Activated CD8-positive, alpha-beta T cell treated with anti-CD3 and anti-CD28 coated beads for 36 hours (primary cell): ENCODE data around the gene HLA-DOB. TPM values are rescaled to one million over a fixed set of nuclear protein-coding genes. Genes with fewer than 3 reads are reported as not detected.

ENCODE experiments used
- ATAC-seq: fragments of 200-7000 bp; cut with Tn5 transposase; one replicate; pipeline ENCODE4 v1.10.0; 2021; ENCODE audit warnings: mild to moderate bottlenecking, moderate library complexity
- CTCF ChIA-PET: fragments of 350-600 bp; sonication (Branson Sonifier 250); formaldehyde crosslinking; loops from one replicate; lab custom pipeline; 2021; ENCODE audit warnings: antibody characterized with exemption; lab: Charles Lee
- POLR2A ChIA-PET: fragments of 350-600 bp; sonication (Branson Sonifier 250); formaldehyde crosslinking; loops from one replicate; lab custom pipeline; 2021; ENCODE audit warnings: antibody characterized with exemption; lab: Charles Lee
- DNase-seq: peaks from one replicate; pipeline ENCODE4 v3.0.0-alpha.2; 2020
- H3K27ac Mint-ChIP-seq: one replicate; pipeline ENCODE4 v1.8.0; 2021; ENCODE audit warnings: mild to moderate bottlenecking, mixed read lengths
- H3K27me3 Mint-ChIP-seq: one replicate; pipeline ENCODE4 v1.8.0; 2021; ENCODE audit warnings: mixed read lengths
- H3K36me3 Mint-ChIP-seq: one replicate; pipeline ENCODE4 v1.8.0; 2021; ENCODE audit warnings: low read depth, mixed read lengths
- H3K4me1 Mint-ChIP-seq: one replicate; pipeline ENCODE4 v1.8.0; 2021; ENCODE audit warnings: low read depth, mixed read lengths
- H3K4me3 Mint-ChIP-seq: one replicate; pipeline ENCODE4 v1.8.0; 2021; ENCODE audit warnings: mild to moderate bottlenecking, moderate library complexity, mixed read lengths
- H3K9me3 Mint-ChIP-seq: one replicate; pipeline ENCODE4 v1.8.0; 2021; ENCODE audit warnings: mixed read lengths
- intact Hi-C: fragments of 100-400 bp; cut with micrococcal nuclease; formaldehyde crosslinking; loops from one replicate; pipeline ENCODE4 v1.10.0; 2022
- total RNA-seq, 2 experiments: library from RNA; stranded (reverse); gene quantifications; one replicate each; pipeline ENCODE4 v1.2.3, GENCODE V29; 2021
- TF ChIP-seq, protein P1 (sequence below): fragments of 200-600 bp; IDR thresholded peaks from one replicate; pipeline ENCODE4 v1.8.0; 2022; ENCODE audit warnings: antibody characterized with exemption, mild to moderate bottlenecking

The HLA-DOB gene
- total RNA-seq, 2 experiments from 2014 or later, result 10.2 to 11.6 TPM

DNA sequence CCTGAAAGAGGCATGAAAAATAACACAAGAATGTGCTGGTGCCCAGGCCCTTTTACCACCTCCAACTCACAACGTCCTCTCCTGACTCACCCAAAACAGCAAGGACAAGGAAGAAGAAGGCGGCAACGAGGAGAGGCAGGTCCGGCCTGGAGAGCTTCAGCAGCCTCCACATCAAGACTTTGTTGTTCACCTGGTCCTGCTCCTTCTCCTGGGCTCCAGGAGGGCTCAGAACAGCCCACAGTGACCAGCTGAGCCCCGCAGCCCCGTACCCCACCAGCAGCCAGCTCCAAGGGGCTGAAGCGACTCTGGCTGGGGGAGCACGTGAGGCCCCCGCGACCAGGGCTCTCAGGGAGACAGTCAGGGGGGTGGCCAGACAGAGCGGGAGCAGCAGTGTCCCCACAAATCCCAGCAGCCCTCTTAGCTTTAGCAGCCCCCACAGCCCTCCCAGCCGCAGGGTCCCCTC is 20.9 kb upstream of the HLA-DOB start:
- TF ChIP-seq, protein P1, sequence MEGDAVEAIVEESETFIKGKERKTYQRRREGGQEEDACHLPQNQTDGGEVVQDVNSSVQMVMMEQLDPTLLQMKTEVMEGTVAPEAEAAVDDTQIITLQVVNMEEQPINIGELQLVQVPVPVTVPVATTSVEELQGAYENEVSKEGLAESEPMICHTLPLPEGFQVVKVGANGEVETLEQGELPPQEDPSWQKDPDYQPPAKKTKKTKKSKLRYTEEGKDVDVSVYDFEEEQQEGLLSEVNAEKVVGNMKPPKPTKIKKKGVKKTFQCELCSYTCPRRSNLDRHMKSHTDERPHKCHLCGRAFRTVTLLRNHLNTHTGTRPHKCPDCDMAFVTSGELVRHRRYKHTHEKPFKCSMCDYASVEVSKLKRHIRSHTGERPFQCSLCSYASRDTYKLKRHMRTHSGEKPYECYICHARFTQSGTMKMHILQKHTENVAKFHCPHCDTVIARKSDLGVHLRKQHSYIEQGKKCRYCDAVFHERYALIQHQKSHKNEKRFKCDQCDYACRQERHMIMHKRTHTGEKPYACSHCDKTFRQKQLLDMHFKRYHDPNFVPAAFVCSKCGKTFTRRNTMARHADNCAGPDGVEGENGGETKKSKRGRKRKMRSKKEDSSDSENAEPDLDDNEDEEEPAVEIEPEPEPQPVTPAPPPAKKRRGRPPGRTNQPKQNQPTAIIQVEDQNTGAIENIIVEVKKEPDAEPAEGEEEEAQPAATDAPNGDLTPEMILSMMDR, result no peak
- intact Hi-C loops, result loop anchor here (1.0 kb wide), 2 partner anchors 16 to 31 kb away; partner anchors contain the start of gene TAP1
- Mint-ChIP-seq H3K27me3 (no peaks in the 10 kb centered on the region), H3K9me3 (no peaks in the 10 kb centered on the region), H3K4me3 (peak overlapping the region; percentile 79), H3K27ac (peak overlapping the region; percentile 99), H3K4me1 (peaks cover 80% of the 10 kb centered on the region), H3K36me3 (peaks cover 87% of the 10 kb centered on the region)
- POLR2A ChIA-PET, result interaction anchor here (0.5 to 10.7 kb wide), 13 partner anchors 10 to 553 kb away, joined by 3 to 458 read pairs (median 13); partner anchors contain the start of genes BRD2, PSMB9, TAP1 and ZBTB22
- DNase-seq, result no peak
- CTCF ChIA-PET, result interaction anchor here (0.7 to 10.1 kb wide), 29 partner anchors 10 to 690 kb away, joined by 3 to 400 read pairs (median 7); partner anchors contain the start of genes BRD2, HLA-DMA, PSMB9 and TAP1
- ATAC-seq, result no peak

DNA sequence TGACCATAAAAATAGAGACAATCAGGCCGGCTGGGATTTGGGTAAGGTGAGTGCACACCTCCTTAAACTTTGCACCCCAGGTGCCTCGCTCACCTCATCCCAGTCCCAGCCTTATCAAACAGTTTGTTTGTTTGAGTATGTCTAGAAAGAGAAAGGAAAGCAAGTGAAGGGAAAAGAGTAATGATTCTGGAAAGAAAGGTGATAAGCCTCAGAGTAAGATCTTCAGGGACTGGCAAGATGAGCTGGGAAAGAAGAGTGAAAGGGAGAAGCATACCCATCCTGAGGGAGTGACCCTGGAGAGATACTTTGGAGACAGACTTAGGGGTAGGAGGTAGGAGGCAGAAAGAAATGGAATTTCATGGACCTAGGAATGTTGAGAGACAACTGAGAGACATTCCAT is 20.1 kb upstream of the HLA-DOB start:
- Mint-ChIP-seq H3K4me1 (peaks cover 79% of the 10 kb centered on the region), H3K4me3 (peak overlapping the region; percentile 79), H3K27me3 (no peaks in the 10 kb centered on the region), H3K9me3 (no peaks in the 10 kb centered on the region), H3K36me3 (peaks cover 86% of the 10 kb centered on the region), H3K27ac (peak overlapping the region; percentile 99)
- ChIA-PET POLR2A (interaction anchor here (1.6 to 10.7 kb wide), 6 partner anchors 9 to 156 kb away, joined by 4 to 458 read pairs (median 80); partner anchors contain the start of genes BRD2, PSMB9 and TAP1), CTCF (interaction anchor here (2.1 to 10.1 kb wide), 7 partner anchors 9 to 148 kb away, joined by 11 to 400 read pairs (median 44); partner anchors contain the start of genes PSMB9 and TAP1)
- no peak for DNase-seq
- TF ChIP-seq, protein P1, result no peak
- intact Hi-C loops, result no loop called here
- no peak for ATAC-seq

DNA sequence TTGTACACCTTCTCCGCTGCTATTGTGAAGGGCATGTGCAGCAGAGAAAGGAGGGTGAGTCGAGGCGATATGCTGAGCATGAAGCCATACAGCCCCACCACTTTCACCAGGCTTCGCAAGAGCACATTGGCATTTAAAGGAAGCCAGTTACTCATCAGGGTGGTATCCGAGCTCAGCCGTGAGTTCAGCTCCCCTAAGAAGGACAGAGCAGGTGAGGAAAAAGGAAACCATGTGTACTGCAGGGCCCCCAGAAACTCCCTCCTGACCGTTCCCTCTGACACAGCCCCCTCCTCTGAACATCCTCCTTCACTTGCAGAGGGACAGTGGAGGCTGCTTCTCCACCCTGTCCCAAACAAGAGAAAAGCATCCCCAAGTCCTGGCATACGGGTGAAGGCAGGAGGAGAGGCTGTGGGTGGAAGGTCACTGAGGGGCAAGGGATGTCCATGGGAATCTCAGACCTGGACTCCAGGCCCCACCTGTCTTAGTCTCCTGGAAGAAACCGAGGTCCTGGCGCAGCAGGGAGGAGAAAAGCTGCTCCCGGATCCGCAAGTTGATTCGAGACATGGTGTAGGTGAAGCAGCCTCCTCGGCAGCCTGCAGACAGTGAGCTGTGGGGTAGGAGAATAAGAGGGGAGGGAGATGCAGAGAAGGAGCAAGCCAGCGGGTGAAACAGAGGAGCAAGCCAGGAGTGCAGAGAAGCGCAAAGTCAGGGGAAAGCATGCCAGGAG is 18.5 kb upstream of the HLA-DOB start:
- CTCF ChIA-PET, result interaction anchor here (0.7 to 4.1 kb wide), 3 partner anchors 33 to 132 kb away, joined by 3 to 21 read pairs (median 4); partner anchors contain the start of gene HLA-DMA
- POLR2A ChIA-PET, result interaction anchor here (1.0 to 4.6 kb wide), 11 partner anchors 10 to 157 kb away, joined by 3 to 32 read pairs (median 5); partner anchors contain the start of genes BRD2, PSMB8, PSMB9 and TAP1
- DNase-seq, result no peak
- Mint-ChIP-seq H3K27ac (peak overlapping the region; percentile 70), H3K9me3 (no peaks in the 10 kb centered on the region), H3K4me3 (peak overlapping the region; percentile 79), H3K27me3 (no peaks in the 10 kb centered on the region), H3K4me1 (peaks cover 73% of the 10 kb centered on the region), H3K36me3 (peaks cover 84% of the 10 kb centered on the region)
- intact Hi-C loops, result no loop called here
- TF ChIP-seq, protein P1, result no peak
- no peak for ATAC-seq

DNA sequence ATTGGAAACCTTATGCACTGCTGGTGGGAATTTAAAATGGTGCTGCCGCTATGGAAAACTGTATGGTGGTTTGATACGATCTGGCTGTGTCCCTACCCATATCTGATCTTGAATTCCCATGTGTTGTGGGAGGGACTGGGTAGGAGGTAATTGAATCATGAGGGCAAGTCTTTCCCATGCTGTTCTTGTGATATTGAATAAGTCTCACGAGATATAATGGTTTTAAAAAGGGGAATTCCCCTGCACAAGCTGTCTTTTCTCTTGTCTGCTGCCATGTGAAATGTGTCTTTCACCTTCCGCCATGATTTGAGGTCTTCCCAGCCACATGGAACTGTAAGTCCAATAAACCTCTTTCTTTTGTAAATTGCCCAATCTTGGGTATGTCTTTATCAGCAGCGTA is 16.9 kb upstream of the HLA-DOB start:
- TF ChIP-seq, protein P1, result no peak
- peak overlapping the region; percentile 38 for H3K4me3 Mint-ChIP-seq
- H3K27me3 Mint-ChIP-seq, result no peaks in the 10 kb centered on the region
- POLR2A ChIA-PET, result interaction anchor here (1.2 to 4.6 kb wide), 6 partner anchors 11 to 148 kb away, joined by 3 to 32 read pairs (median 8); partner anchors contain the start of genes PSMB8, PSMB9 and TAP1
- H3K27ac Mint-ChIP-seq, result peak overlapping the region; percentile 70
- H3K4me1 Mint-ChIP-seq, result peaks cover 67% of the 10 kb centered on the region
- no peaks in the 10 kb centered on the region for H3K9me3 Mint-ChIP-seq
- intact Hi-C loops, result no loop called here
- DNase-seq, result no peak
- CTCF ChIA-PET, result interaction anchor here (1.0 to 4.1 kb wide), 3 partner anchors 34 to 119 kb away, joined by 3 to 21 read pairs (median 4); partner anchors contain the start of gene HLA-DMA
- peaks cover 83% of the 10 kb centered on the region for H3K36me3 Mint-ChIP-seq
- no peak for ATAC-seq
